ENCODE data around the gene NDUFS6. TPM values are rescaled to one million over a fixed set of nuclear protein-coding genes. Genes with fewer than 3 reads are reported as not detected.
"Not testable (repeated sequence)": the region's sequence is repeated elsewhere in the genome, so short reads cannot be mapped to it uniquely, and the experiment has no call there.

NDUFS6 gene
- total RNA-seq, 1 donor from 2014 or later = 181 TPM

DNA sequence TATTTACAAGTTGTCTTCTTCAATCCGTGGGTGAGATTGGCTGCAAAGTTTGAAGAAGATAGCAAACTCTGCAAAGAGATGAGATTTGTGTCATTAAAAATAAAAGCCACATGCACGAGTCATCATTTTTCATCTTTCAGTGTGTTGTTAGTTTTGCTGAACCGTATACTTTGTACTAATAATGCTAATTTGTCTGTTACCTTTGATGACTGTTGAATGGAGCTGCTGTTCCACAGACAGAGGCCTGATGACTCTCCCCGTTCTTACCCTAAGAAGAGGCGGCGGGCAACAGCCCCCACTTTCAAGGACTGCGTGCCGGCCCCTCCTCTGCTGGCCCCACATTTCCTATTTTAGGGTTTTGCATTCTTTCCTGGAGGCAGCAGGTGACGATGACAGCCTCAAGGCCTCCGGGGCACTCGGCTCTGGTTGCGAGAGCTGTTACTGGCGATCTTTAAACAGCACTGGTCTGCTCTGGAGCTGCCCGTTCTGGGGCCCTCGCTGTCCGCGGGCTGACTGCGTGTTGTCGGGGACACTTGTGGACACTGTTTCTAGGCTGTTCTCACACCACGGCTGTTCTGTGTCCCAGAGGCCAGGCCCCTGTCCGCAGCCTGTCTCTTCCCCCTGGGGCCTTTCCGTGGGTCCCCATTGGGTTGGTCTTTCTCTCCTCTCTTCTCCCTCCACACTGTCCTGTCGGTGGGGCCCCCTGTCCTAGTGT, 35.1 kb downstream of the NDUFS6 start:
- TF ChIP-seq, protein P1, sequence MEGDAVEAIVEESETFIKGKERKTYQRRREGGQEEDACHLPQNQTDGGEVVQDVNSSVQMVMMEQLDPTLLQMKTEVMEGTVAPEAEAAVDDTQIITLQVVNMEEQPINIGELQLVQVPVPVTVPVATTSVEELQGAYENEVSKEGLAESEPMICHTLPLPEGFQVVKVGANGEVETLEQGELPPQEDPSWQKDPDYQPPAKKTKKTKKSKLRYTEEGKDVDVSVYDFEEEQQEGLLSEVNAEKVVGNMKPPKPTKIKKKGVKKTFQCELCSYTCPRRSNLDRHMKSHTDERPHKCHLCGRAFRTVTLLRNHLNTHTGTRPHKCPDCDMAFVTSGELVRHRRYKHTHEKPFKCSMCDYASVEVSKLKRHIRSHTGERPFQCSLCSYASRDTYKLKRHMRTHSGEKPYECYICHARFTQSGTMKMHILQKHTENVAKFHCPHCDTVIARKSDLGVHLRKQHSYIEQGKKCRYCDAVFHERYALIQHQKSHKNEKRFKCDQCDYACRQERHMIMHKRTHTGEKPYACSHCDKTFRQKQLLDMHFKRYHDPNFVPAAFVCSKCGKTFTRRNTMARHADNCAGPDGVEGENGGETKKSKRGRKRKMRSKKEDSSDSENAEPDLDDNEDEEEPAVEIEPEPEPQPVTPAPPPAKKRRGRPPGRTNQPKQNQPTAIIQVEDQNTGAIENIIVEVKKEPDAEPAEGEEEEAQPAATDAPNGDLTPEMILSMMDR (conservative IDR thresholded peaks at IDR 0.05; ENCODE audit: low read depth, low read length) = no peak

DNA sequence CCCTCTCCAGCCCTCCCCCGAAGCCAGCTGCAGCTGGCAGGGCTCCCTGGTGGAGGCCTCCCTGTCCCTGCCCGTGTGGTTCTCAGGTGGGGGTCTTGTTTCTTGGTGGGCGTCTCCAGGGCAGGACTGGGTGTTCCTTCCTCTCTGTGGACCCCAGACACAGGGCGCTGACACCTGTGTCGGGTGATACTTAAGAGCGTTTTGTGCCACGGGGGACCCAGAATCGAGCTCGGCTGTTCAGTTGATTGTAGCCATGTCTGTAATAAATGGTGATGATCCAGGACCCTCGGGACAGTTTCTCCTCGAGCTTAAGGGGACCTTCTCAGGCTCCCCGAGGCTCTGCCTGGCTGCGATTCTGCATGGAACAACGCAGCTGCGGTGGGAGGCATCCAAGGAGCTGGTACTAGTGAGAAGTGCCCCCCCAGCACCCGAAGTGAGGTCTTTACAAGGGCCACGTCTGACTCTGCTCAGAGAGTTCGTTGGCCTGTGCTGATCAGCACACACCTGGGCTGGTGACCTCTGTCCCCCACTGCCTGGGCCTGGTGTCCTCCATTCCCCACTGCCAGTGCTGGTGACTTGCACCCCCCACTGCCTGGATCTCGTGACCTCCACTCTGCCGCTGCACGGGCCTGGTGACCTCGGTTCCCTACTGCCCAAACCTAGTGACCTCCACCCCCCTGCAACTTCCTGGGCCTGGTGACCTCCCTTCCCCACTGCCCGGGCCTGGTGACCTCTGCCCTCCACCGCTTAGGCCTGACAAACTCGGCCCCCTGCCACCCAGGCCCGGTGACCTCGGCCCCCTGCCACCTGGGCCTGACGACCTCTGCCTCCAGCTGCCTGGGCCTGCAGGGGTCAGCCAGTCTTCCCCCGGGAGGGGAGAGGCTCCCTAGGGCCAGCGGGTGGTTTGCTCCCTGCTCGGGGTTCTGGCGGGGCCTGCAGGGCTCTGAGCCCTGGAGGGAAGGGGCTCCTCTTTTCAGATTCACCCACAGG, 36.0 kb downstream of the NDUFS6 start:
- no peak overlapping the region for H3K4me3 ChIP-seq (ENCODE audit: low read depth, low read length)
- no peak for DNase-seq (ENCODE audit: low read depth)
- TF ChIP-seq, protein P1 (conservative IDR thresholded peaks at IDR 0.05; ENCODE audit: low read depth, low read length) = no peak

More for the DNA sequence above, 35.1 kb downstream of the NDUFS6 start:
- no peak overlapping the region for H3K4me3 ChIP-seq (ENCODE audit: low read depth, low read length)
- DNase-seq (ENCODE audit: low read depth) = no peak

DNA sequence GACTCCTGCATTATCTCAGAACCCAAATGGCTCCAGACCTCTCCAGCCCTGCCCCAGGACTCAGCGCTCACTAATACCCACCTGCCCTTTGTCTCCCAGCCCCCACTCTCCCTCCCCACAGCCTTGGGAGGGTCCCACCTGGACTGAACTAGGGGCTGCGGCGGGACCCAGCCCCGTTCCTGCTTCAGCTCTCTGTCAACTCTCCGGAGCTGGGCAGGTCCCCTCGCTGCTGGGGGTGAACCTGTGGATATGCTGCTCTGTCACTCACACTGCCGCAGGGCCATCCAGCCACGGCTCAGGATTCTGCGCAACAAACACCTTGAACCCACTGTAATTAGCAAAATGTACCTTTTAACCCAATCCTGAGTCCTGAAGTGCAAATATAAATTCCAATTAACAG, 36.8 kb downstream of the NDUFS6 start:
- DNase-seq (ENCODE audit: low read depth) = no peak
- TF ChIP-seq, protein P1 (conservative IDR thresholded peaks at IDR 0.05; ENCODE audit: low read depth, low read length) = no peak
- H3K4me3 ChIP-seq (ENCODE audit: low read depth, low read length) = no peak overlapping the region

DNA sequence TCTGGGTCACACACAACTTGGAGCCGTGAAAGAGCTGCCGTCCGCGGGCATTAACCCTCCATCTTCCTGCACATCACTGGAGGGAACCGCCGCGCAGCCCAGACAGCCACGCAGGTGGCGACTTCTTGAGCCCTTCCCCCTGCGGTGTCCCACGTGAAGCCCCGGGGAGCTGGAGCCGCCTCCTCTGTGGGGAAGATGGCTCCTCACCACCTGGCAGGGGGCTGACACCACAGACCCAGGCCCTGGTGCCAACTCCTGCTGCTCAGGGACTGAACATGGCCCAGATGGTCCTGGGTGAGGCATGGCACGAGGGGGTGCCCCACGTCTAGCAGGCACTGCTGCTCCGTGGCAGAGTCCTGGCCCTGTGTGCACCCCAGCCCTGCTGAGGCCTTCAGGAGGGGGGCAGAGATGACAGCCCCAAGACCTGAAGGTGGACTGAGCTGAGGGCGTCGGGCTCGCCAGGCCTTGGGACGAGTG, 38.9 kb downstream of the NDUFS6 start:
- TF ChIP-seq, protein P1 (conservative IDR thresholded peaks at IDR 0.05; ENCODE audit: low read depth, low read length) = no peak
- DNase-seq (ENCODE audit: low read depth) = no peak
- H3K4me3 ChIP-seq (ENCODE audit: low read depth, low read length) = no peak overlapping the region

DNA sequence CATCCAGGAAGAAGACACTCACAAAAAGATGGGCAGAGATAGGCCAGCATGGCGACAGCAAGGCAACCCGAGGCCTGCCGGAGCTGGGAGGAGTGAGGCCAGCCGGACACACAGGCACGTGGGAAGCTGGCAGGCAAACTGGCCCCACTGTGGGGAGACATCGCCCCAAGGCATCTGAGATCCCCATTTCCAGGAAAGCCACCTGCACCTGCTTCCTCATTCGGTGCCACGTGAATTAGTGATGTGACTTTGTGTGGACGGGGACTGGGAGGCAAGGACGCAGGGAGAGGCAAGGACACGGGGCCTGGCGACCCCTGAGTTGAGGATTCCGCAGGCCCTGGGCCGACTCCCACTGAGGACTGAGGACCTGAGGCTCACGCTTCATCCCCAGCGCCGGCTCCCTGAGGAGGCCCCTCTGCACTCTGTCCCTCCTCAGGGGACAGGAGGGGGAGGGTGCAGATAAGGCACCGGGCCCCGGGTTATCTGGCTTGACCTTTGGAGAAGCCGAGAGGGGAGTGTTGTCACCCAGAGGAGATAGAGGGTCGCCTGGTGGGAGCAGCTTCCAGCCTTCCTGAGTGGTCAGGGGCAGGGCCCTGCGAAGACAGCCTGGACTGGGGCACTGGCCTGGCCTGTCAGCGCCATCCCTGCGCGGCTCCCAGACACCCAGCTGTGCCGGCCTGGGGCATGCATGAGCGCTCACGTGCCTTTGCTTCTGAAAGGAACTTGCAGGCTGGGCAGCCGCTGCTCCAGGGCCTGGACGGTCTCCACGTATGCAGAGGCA, 39.7 kb downstream of the NDUFS6 start:
- TF ChIP-seq, protein P1 (conservative IDR thresholded peaks at IDR 0.05; ENCODE audit: low read depth, low read length) = no peak
- H3K4me3 ChIP-seq (ENCODE audit: low read depth, low read length) = no peak overlapping the region
- no peak for DNase-seq (ENCODE audit: low read depth)

DNA sequence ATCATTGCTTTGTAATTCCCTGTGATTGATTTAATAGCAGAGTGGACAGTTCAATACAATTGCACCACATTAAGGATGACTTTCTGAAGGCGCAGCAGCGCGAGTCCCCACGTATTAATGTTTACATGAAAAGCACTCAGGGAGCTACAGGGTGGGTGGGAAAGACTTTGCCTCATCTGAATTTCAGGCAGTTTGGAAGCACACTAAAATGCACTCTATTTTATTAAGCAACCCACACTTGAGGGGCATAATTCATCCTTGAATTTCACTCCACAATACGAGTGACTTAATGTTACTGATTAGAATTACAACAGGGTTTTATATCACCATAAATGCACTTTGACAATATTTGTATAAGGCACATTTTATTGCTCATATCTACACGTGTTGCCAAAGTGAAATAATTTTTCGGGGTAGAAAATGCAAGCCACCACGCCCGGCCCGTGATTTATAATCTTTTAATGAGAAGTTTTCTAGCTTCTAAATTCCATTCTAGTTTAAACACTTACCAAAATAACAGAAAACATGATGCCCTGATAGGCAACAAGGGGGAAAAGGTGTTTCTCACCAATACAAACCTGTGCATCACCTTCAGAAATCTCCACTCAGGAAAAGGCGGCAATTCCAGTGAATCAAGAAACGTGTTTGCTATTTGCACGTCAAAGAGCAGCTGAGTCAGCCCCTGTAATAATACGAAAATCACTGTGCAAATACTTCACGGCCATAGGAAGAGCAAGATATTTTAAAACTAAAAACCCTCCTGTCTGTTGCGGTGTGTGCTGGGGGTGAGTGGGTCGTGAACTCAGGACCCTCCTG, 41.0 kb downstream of the NDUFS6 start:
- TF ChIP-seq, protein P1 (conservative IDR thresholded peaks at IDR 0.05; ENCODE audit: low read depth, low read length) = no peak
- DNase-seq (ENCODE audit: low read depth) = no peak
- H3K4me3 ChIP-seq (ENCODE audit: low read depth, low read length) = no peak overlapping the region

DNA sequence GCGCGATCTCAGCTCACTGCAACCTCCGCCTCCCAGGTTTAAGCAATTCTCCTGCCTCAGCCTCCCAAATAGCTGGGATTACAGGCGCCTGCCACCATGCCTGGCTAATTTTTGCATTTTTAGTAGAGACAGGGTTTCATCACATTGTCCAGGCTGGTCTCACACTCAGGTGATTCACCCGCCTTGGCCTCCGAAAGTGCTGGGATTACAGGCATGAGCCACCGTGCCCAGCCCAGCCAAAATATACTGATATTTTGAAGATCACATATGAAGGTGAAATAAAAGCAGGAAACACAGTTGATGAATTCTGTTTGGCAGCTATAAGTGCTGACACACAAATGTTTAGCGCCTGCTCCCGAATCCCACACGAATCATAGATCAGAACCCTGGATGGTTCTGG, 42.6 kb downstream of the NDUFS6 start:
- H3K4me3 ChIP-seq (ENCODE audit: low read depth, low read length); DNase-seq (ENCODE audit: low read depth): not testable (repeated sequence)

Data from epithelial cell of proximal tubule (primary cell).